22Rv1 (cell line): ENCODE data around the gene ZSCAN16.

Experiments
- CTCF ChIP-seq: fragments of 450-650 bp; IDR thresholded peaks from 2 replicates; pipeline ENCODE4 v1.5.1; 2017; ENCODE audit warnings: mild to moderate bottlenecking
- ZFX ChIP-seq: fragments of 450-650 bp; IDR thresholded peaks from 2 replicates; pipeline ENCODE4 v1.6.1; 2017; ENCODE audit warnings: antibody characterized with exemption, borderline replicate concordance

GRCh38 chr6:28145231-28145630 is 20.8 kb downstream of the ZSCAN16 start:
- TF ChIP-seq CTCF (no peak), ZFX (no peak)
